Measurements from ENCODE around the gene PER2. TPM values are rescaled to one million over a fixed set of nuclear protein-coding genes. Genes with fewer than 3 reads are reported as not detected.
"Not testable (repeated sequence)": the region's sequence is repeated elsewhere in the genome, so short reads cannot be mapped to it uniquely, and the experiment has no call there.

PER2 gene
- total RNA-seq, 1 experiment from 2014 or later, result 23.3 TPM

DNA sequence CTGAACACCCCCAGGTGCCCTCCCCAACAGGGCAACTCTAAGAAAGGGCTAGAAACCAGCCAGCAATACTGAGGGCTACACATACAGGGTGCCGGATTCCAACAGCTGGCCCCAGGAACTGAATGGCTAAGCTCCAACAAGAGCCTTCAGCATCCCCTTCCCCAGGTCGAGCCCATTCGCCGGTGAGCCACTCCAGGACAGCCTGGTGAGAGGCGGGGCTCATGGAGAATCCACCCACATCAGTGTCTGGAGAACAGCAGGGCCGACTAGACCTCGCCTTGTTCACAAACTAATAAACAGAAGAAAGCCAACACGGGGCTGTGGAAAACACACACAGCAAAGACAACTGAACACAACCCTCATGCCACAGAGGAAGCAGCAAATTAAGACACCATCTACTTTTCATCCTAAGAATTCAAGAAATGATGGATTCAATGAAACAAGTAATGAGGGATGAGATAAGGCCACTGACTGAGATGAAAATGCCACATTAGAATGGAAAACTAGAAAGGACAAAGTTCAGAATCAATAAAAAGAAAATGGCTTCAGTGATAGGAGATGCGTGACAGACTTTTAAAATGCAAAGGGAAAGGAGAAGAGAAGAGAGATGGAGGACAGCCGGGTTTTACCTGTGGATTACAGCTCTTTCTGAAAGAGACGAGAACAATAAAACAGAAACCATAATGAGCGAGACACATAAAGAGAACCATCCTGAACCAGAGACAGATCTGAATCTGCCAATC is 8.2 kb downstream of the PER2 start:
- Histone ChIP-seq H3K9me3 (ENCODE audit: low read length) (no peaks in the 10 kb centered on the region), H2AFZ (ENCODE audit: low read length) (no peak overlapping the region), H4K20me1 (ENCODE audit: insufficient read depth, low read depth, low read length) (peaks cover 36% of the 10 kb centered on the region), H3K27me3 (ENCODE audit: low read length) (no peaks in the 10 kb centered on the region), H3K4me1 (ENCODE audit: low read length) (peaks cover 23% of the 10 kb centered on the region), H3K36me3 (ENCODE audit: insufficient read depth, low read length) (peaks cover 7% of the 10 kb centered on the region; the same call in 1 of the 2 replicates), H3K4me2 (ENCODE audit: low read depth, low read length, poor library complexity, severe bottlenecking) (no peak overlapping the region), H3K27ac (ENCODE audit: low read length) (no peak overlapping the region), H3K79me2 (ENCODE audit: low read length) (peaks cover 81% of the 10 kb centered on the region), H3K9me2 (replicated peaks; ENCODE audit: insufficient read depth, low read length) (no peaks in the 10 kb centered on the region), H3K4me3 (ENCODE audit: low read length) (no peak overlapping the region), H3K9ac (ENCODE audit: low read length) (no peak overlapping the region)
- no peak for DNase-seq

- Histone ChIP-seq H3K9me2 (replicated peaks; ENCODE audit: insufficient read depth, low read length) (no peaks in the 10 kb centered on the region), H3K9me3 (ENCODE audit: low read length) (no peaks in the 10 kb centered on the region), H3K27ac (ENCODE audit: low read length) (no peak overlapping the region), H3K4me1 (ENCODE audit: low read length) (peaks cover 23% of the 10 kb centered on the region), H3K79me2 (ENCODE audit: low read length) (peaks cover 72% of the 10 kb centered on the region), H3K36me3 (ENCODE audit: insufficient read depth, low read length) (peaks cover 12% of the 10 kb centered on the region; the same call in 1 of the 2 replicates), H3K4me2 (ENCODE audit: low read depth, low read length, poor library complexity, severe bottlenecking) (no peak overlapping the region), H3K4me3 (ENCODE audit: low read length) (no peak overlapping the region), H2AFZ (ENCODE audit: low read length) (no peak overlapping the region), H4K20me1 (ENCODE audit: insufficient read depth, low read depth, low read length) (peaks cover 36% of the 10 kb centered on the region), H3K27me3 (ENCODE audit: low read length) (no peaks in the 10 kb centered on the region), H3K9ac (ENCODE audit: low read length) (no peak overlapping the region)
- DNase-seq, result no peak
These were observed 9.1 kb downstream of the PER2 start for GRCh38 chr2:238279324-238279682.

DNA sequence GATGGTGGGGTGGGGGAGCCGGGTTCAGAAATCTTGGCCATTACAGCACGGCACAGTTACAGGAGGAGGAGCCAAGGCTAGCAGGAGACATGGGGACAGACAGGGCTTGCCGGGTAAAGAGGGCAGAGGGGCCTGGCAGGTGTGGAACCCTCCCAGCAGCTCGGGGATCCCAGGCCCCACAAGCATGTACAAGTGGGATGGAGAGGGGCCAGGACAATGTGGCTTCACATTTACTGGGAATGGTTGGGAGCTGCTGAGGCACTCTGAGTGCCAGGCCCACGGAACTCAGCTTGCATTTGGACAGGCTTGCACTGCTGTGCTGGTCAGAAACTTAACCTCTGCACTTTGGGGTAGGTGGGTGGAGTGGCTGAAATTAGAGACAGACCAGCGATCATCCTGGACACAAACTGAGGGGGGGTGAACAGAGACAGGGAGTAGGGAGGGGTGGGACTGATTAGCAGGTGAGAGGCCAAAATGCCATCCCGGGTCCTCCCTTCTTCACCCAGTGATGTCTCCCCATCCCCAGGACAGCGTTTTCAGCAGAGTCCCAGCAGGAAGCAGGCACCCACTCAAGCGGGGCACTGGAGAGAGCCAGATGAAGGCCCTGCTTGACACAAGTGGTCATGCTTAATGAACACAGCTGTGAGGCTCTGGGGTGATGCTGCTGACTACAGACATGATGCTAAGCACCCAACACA is 9.6 kb downstream of the PER2 start:
- H4K20me1 ChIP-seq (ENCODE audit: insufficient read depth, low read depth, low read length), result peaks cover 33% of the 10 kb centered on the region
- H3K9ac ChIP-seq (ENCODE audit: low read length), result no peak overlapping the region
- H3K4me1 ChIP-seq (ENCODE audit: low read length), result peaks cover 21% of the 10 kb centered on the region
- no peaks in the 10 kb centered on the region for H3K9me2 ChIP-seq (replicated peaks; ENCODE audit: insufficient read depth, low read length)
- H2AFZ ChIP-seq (ENCODE audit: low read length), result no peak overlapping the region
- no peak for DNase-seq
- H3K27me3 ChIP-seq (ENCODE audit: low read length), result no peaks in the 10 kb centered on the region
- no peak overlapping the region for H3K4me2 ChIP-seq (ENCODE audit: low read depth, low read length, poor library complexity, severe bottlenecking)
- H3K36me3 ChIP-seq (ENCODE audit: insufficient read depth, low read length), result peaks cover 12% of the 10 kb centered on the region; the same call in 1 of the 2 replicates
- H3K27ac ChIP-seq (ENCODE audit: low read length), result no peak overlapping the region
- no peaks in the 10 kb centered on the region for H3K9me3 ChIP-seq (ENCODE audit: low read length)
- H3K79me2 ChIP-seq (ENCODE audit: low read length), result peaks cover 67% of the 10 kb centered on the region
- no peak overlapping the region for H3K4me3 ChIP-seq (ENCODE audit: low read length)

- H3K79me2 ChIP-seq (ENCODE audit: low read length), result peaks cover 56% of the 10 kb centered on the region
- peaks cover 10% of the 10 kb centered on the region; the same call in 1 of the 2 replicates for H3K4me1 ChIP-seq (ENCODE audit: low read length)
- no peak for DNase-seq
- H3K9me2 ChIP-seq (replicated peaks; ENCODE audit: insufficient read depth, low read length), result no peaks in the 10 kb centered on the region
- H3K27me3 ChIP-seq (ENCODE audit: low read length), result no peaks in the 10 kb centered on the region
- H3K4me2 ChIP-seq (ENCODE audit: low read depth, low read length, poor library complexity, severe bottlenecking), result no peak overlapping the region
- H2AFZ ChIP-seq (ENCODE audit: low read length), result no peak overlapping the region
- no peak overlapping the region for H3K9ac ChIP-seq (ENCODE audit: low read length)
- peaks cover 12% of the 10 kb centered on the region; the same call in 1 of the 2 replicates for H3K36me3 ChIP-seq (ENCODE audit: insufficient read depth, low read length)
- no peak overlapping the region for H3K27ac ChIP-seq (ENCODE audit: low read length)
- peaks cover 23% of the 10 kb centered on the region for H4K20me1 ChIP-seq (ENCODE audit: insufficient read depth, low read depth, low read length)
- no peaks in the 10 kb centered on the region for H3K9me3 ChIP-seq (ENCODE audit: low read length)
- no peak overlapping the region for H3K4me3 ChIP-seq (ENCODE audit: low read length)
These were observed 10.7 kb downstream of the PER2 start for GRCh38 chr2:238277695-238278094.

DNA sequence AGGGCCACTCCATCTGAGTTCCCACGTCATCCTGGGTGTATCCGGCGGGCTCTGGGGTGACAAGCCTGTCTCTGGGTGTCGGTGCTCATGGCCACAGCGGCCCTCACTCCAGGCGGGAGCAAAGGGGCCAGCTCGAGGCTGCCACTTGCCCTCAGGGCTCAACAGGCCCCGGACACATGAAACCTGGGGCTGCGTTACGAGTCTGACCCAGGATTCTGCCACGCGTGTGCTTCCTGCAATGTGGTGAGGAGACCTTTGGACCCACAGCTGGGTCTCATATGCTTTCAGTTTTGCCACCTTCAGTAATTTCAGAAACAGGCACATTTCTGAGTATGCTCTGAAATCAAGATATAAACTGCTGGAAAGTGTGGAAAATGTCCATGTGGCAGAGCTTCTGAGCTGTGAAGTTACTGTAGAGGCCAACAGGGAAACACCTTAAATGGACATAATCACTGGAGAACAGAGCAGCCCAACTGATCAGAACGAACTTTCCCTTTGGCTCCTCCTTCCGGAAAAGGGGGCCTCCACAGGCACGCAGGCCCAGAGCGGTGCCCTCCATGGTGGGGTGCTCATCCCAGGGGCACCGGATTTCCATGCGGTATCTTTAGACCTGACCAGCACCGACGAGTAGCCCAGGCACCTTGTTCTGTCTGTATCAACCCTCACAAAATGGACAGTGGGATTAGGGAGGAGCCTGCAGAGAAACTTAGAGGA is 14.1 kb downstream of the PER2 start:
- DNase-seq, result no peak
- H3K4me2 ChIP-seq (ENCODE audit: low read depth, low read length, poor library complexity, severe bottlenecking), result no peak overlapping the region
- no peak overlapping the region for H2AFZ ChIP-seq (ENCODE audit: low read length)
- H3K79me2 ChIP-seq (ENCODE audit: low read length), result peaks cover 22% of the 10 kb centered on the region
- no peaks in the 10 kb centered on the region for H3K9me2 ChIP-seq (replicated peaks; ENCODE audit: insufficient read depth, low read length)
- H3K36me3 ChIP-seq (ENCODE audit: insufficient read depth, low read length), result peaks cover 20% of the 10 kb centered on the region; the same call in 1 of the 2 replicates
- H3K27me3 ChIP-seq (ENCODE audit: low read length), result no peaks in the 10 kb centered on the region
- H3K4me1 ChIP-seq (ENCODE audit: low read length), result no peaks in the 10 kb centered on the region
- H3K4me3 ChIP-seq (ENCODE audit: low read length), result no peak overlapping the region
- H3K27ac ChIP-seq (ENCODE audit: low read length), result no peak overlapping the region
- H3K9ac ChIP-seq (ENCODE audit: low read length), result no peak overlapping the region
- no peaks in the 10 kb centered on the region for H3K9me3 ChIP-seq (ENCODE audit: low read length)
- peaks cover 6% of the 10 kb centered on the region; the same call in 1 of the 2 replicates for H4K20me1 ChIP-seq (ENCODE audit: insufficient read depth, low read depth, low read length)

GRCh38 chr2:238273433-238273832 is 15.0 kb downstream of the PER2 start:
- DNase-seq; H3K9me3 ChIP-seq (ENCODE audit: low read length); H3K27ac ChIP-seq (ENCODE audit: low read length); H3K27me3 ChIP-seq (ENCODE audit: low read length); H3K4me3 ChIP-seq (ENCODE audit: low read length); H2AFZ ChIP-seq (ENCODE audit: low read length); H3K4me1 ChIP-seq (ENCODE audit: low read length); H3K9me2 ChIP-seq (replicated peaks; ENCODE audit: insufficient read depth, low read length); H3K9ac ChIP-seq (ENCODE audit: low read length); H3K4me2 ChIP-seq (ENCODE audit: low read depth, low read length, poor library complexity, severe bottlenecking); H4K20me1 ChIP-seq (ENCODE audit: insufficient read depth, low read depth, low read length): not testable (repeated sequence)
- H3K79me2 ChIP-seq (ENCODE audit: low read length), result peaks cover 13% of the 10 kb centered on the region
- peaks cover 20% of the 10 kb centered on the region; the same call in 1 of the 2 replicates for H3K36me3 ChIP-seq (ENCODE audit: insufficient read depth, low read length)

DNA sequence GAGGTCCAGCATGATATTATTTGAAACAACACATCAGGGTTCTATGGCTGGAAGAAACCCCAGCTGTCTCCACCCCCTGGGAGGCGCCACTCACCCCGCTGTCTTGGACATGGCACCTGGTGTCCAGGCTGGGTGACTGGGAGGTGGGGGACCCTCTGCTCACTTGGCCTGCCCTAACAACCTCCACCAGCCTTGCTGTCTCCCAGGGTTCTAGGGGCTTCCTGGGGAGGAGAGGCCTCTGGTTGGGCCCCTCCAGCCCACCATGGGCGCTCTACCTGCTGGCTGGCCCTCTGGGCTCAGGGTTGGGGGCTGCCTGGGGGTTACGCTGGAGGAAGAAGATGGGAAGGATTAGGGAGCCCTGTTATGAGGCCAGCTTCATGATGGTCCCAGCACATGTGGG is 16.3 kb downstream of the PER2 start:
- peaks cover 3% of the 10 kb centered on the region; the same call in 1 of the 2 replicates for H3K79me2 ChIP-seq (ENCODE audit: low read length)
- H2AFZ ChIP-seq (ENCODE audit: low read length), result no peak overlapping the region
- no peaks in the 10 kb centered on the region for H3K4me1 ChIP-seq (ENCODE audit: low read length)
- H4K20me1 ChIP-seq (ENCODE audit: insufficient read depth, low read depth, low read length), result no peaks in the 10 kb centered on the region
- H3K9me3 ChIP-seq (ENCODE audit: low read length), result no peaks in the 10 kb centered on the region
- peaks cover 24% of the 10 kb centered on the region; the same call in 1 of the 2 replicates for H3K36me3 ChIP-seq (ENCODE audit: insufficient read depth, low read length)
- H3K27ac ChIP-seq (ENCODE audit: low read length), result no peak overlapping the region
- H3K4me2 ChIP-seq (ENCODE audit: low read depth, low read length, poor library complexity, severe bottlenecking), result no peak overlapping the region
- H3K9me2 ChIP-seq (replicated peaks; ENCODE audit: insufficient read depth, low read length), result no peaks in the 10 kb centered on the region
- no peak for DNase-seq
- H3K27me3 ChIP-seq (ENCODE audit: low read length), result no peaks in the 10 kb centered on the region
- no peak overlapping the region for H3K4me3 ChIP-seq (ENCODE audit: low read length)
- no peak overlapping the region for H3K9ac ChIP-seq (ENCODE audit: low read length)

DNA sequence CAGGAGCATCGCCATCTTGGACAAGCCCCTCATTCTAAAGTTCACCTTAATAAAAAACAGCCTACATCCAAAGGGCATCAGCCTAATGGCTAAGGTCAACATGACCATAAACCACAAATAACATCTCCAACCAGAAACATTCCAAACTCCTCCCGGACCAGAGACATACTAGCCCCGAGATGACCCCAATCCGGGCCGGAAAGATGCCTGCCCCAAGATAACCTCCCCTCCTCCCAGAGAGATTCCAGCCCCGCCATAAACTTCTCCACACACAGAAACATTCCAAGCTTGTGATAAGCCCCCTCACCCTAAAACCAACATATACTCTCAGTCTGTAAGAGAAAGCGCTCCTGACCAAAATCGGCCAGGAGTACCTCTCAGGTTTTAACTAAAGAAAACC is 16.7 kb downstream of the PER2 start:
- DNase-seq; H3K9ac ChIP-seq (ENCODE audit: low read length); H3K4me2 ChIP-seq (ENCODE audit: low read depth, low read length, poor library complexity, severe bottlenecking); H3K79me2 ChIP-seq (ENCODE audit: low read length); H3K4me1 ChIP-seq (ENCODE audit: low read length); H3K27ac ChIP-seq (ENCODE audit: low read length); H3K27me3 ChIP-seq (ENCODE audit: low read length); H4K20me1 ChIP-seq (ENCODE audit: insufficient read depth, low read depth, low read length); H3K9me3 ChIP-seq (ENCODE audit: low read length); H3K9me2 ChIP-seq (replicated peaks; ENCODE audit: insufficient read depth, low read length); H2AFZ ChIP-seq (ENCODE audit: low read length); H3K4me3 ChIP-seq (ENCODE audit: low read length): not testable (repeated sequence)
- H3K36me3 ChIP-seq (ENCODE audit: insufficient read depth, low read length), result peaks cover 24% of the 10 kb centered on the region; the same call in 1 of the 2 replicates
